GM23338 (cell line): Measurements from ENCODE around the gene FAT1.

Source experiments
- CREB1 ChIP-seq: fragments of 250-450 bp; sonication (Bioruptor Pico); IDR thresholded peaks from 2 replicates; pipeline ENCODE4 v1.5.0; 2020; ENCODE audit warnings: low read depth, mild to moderate bottlenecking, moderate library complexity
- EZH2 ChIP-seq: fragments of 200-600 bp; sonication (generic); IDR thresholded peaks from one replicate; pipeline ENCODE4 v1.8.0; 2017; ENCODE audit warnings: antibody characterized with exemption, mild to moderate bottlenecking, low read depth; ENCODE audit not compliant: unreplicated experiment
- POLR2AphosphoS5 ChIP-seq: IDR thresholded peaks from 2 replicates; pipeline ENCODE4 v1.6.1; 2016; ENCODE audit warnings: antibody characterized with exemption, low read depth
- TF ChIP-seq, protein P1 (sequence below), 2 experiments: fragments of 200-600 bp in 1 of 2; sonication (generic) in 1 of 2; conservative IDR thresholded peaks; 2 replicates each; pipeline versions ENCODE4 v1.5.1 to v1.6.1; 2016 to 2017; ENCODE audit warnings: antibody characterized with exemption in 2 of 2, low read depth in 2 of 2, mild to moderate bottlenecking in 2 of 2, moderate library complexity in 1 of 2

GRCh38 chr4:186707574-186707973, 16.1 kb downstream of the FAT1 start:
- TF ChIP-seq POLR2AphosphoS5 (no peak), CREB1 (CRISPR knock-in tag) (no peak), EZH2 (no peak)
- TF ChIP-seq, protein P1, sequence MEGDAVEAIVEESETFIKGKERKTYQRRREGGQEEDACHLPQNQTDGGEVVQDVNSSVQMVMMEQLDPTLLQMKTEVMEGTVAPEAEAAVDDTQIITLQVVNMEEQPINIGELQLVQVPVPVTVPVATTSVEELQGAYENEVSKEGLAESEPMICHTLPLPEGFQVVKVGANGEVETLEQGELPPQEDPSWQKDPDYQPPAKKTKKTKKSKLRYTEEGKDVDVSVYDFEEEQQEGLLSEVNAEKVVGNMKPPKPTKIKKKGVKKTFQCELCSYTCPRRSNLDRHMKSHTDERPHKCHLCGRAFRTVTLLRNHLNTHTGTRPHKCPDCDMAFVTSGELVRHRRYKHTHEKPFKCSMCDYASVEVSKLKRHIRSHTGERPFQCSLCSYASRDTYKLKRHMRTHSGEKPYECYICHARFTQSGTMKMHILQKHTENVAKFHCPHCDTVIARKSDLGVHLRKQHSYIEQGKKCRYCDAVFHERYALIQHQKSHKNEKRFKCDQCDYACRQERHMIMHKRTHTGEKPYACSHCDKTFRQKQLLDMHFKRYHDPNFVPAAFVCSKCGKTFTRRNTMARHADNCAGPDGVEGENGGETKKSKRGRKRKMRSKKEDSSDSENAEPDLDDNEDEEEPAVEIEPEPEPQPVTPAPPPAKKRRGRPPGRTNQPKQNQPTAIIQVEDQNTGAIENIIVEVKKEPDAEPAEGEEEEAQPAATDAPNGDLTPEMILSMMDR (conservative IDR thresholded peaks at IDR 0.05; ENCODE audit: low read depth in 2 of 2) = no peak
